ENCODE measurements around the gene LARP4B. TPM values are rescaled to one million over a fixed set of nuclear protein-coding genes. Genes with fewer than 3 reads are reported as not detected.

Gene LARP4B
- total and polyA plus RNA-seq, 2 donors (not counting 3 experiments of a cell fraction or from before 2014, with no cell fraction given), result 27.4 to 101 TPM

GRCh38 chr10:846126-846685 lies 85.3 kb downstream of the LARP4B start:
- dilution Hi-C loops (cut with MboI; ENCODE audit: extremely low pct_ligation_motif_present, low sequenced_read_pairs), result no loop called here
- no peak overlapping the region for H3K27ac ChIP-seq (ENCODE audit: insufficient read depth, low read depth, low read length)
- no peak for TF ChIP-seq MAX (IDR thresholded peaks at IDR 0.05; ENCODE audit: insufficient read depth, insufficient read length)
- no peak for TF ChIP-seq EZH2 (IDR thresholded peaks at IDR 0.05; ENCODE audit: borderline replicate concordance, low read depth, low read length, severe bottlenecking)
- no peak for TF ChIP-seq CTCF (IDR thresholded peaks at IDR 0.05; ENCODE audit: extremely low read depth in 1 of 2, insufficient read depth in 1 of 2, low read depth in 1 of 2, low read length in 2 of 2)

DNA sequence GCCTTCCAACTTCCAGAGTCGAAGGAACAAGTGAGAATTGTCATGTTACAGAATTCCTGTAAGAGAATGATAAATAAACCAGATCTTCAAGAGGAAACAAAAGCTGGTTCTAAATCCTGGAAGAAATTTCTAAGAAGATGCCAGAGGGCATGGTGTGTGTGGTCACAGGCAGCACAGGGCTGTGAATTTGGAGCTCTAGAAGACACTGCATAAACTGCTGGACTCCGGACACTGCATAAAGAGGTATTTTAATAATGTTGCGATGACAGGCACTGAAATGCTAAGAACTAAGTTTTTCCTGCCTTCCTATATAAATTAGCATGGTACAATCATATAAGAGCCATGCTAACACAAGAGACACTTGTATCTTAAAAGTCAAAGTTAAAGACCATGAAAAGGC lies 86.0 kb downstream of the LARP4B start:
- FAIRE-seq (no peak), DNase-seq (ENCODE audit: low read depth, low spot score) (no peak)
- peaks cover 2% of the 10 kb centered on the region for H4K20me1 ChIP-seq (replicated peaks; ENCODE audit: control insufficient read depth, extremely low read depth, insufficient read depth, low read length)
- no peak overlapping the region for H3K9ac ChIP-seq (replicated peaks; ENCODE audit: extremely low read depth, insufficient read depth, low read length)
- CTCF ChIA-PET, result interaction anchor here (1.1 kb wide), 1 partner anchor 35 kb away, joined by 3 read pairs; no protein-coding TSS in a partner anchor
- H3K4me3 ChIP-seq (replicated peaks in 1 of 3; ENCODE audit: insufficient read depth in 1 of 3, low read depth in 1 of 3, low read length in 3 of 3), result no peak overlapping the region
- H3K27ac ChIP-seq (ENCODE audit: insufficient read depth, low read depth, low read length), result no peak overlapping the region
- no peak for TF ChIP-seq POLR2A (IDR thresholded peaks at IDR 0.05; ENCODE audit: low read depth, low read length)
- TF ChIP-seq JUN (IDR thresholded peaks at IDR 0.05; ENCODE audit: borderline replicate concordance, insufficient read depth, insufficient read length, low read depth), result no peak
- TF ChIP-seq CTCF (IDR thresholded peaks at IDR 0.05; ENCODE audit: extremely low read depth in 1 of 2, insufficient read depth in 1 of 2, low read depth in 1 of 2, low read length in 2 of 2), result no peak
- no peak for TF ChIP-seq MYC (IDR thresholded peaks at IDR 0.05; ENCODE audit: low read depth, low read length)
- TF ChIP-seq MAX (IDR thresholded peaks at IDR 0.05; ENCODE audit: insufficient read depth, insufficient read length), result no peak
- POLR2A ChIA-PET, result no interaction called here
- H3K36me3 ChIP-seq (ENCODE audit: control insufficient read depth in 2 of 2, extremely low read depth in 1 of 2, insufficient read depth in 2 of 2, low read length in 2 of 2), result peaks cover 11 to 16% of the 10 kb centered on the region in 2 experiments
- dilution Hi-C loops (cut with MboI; ENCODE audit: extremely low pct_ligation_motif_present, low sequenced_read_pairs), result no loop called here
- H3K9me1 ChIP-seq (replicated peaks; ENCODE audit: control insufficient read depth, extremely low read depth, insufficient read depth, low read length), result no peaks in the 10 kb centered on the region
- H3K79me2 ChIP-seq (ENCODE audit: control insufficient read depth, insufficient read depth, low read length), result peaks cover 62% of the 10 kb centered on the region
- no TSS peak for BruUV-seq (replicated peaks)
- intact Hi-C loops (cut with micrococcal nuclease), result no loop called here
- no peaks in the 10 kb centered on the region for H3K27me3 ChIP-seq (ENCODE audit: control insufficient read depth in 2 of 2, insufficient read depth in 2 of 2, low read length in 2 of 2)
- no peak overlapping the region for H3K4me2 ChIP-seq (ENCODE audit: insufficient read depth, low read length)
- H2AFZ ChIP-seq (ENCODE audit: low read depth, low read length), result no peak overlapping the region
- peaks cover 1% of the 10 kb centered on the region for H3K9me3 ChIP-seq (replicated peaks; ENCODE audit: control insufficient read depth, insufficient read depth, low read length)
- peaks cover 10% of the 10 kb centered on the region for H3K4me1 ChIP-seq (ENCODE audit: control insufficient read depth, extremely low read depth, insufficient read depth, low read length)

More at GRCh38 chr10:846126-846685, 85.3 kb downstream of the LARP4B start:
- H3K4me3 ChIP-seq (replicated peaks in 1 of 3; ENCODE audit: insufficient read depth in 1 of 3, low read depth in 1 of 3, low read length in 3 of 3), result no peak overlapping the region
- no peaks in the 10 kb centered on the region for H3K27me3 ChIP-seq (ENCODE audit: control insufficient read depth in 2 of 2, insufficient read depth in 2 of 2, low read length in 2 of 2)
- FAIRE-seq (no peak), DNase-seq (ENCODE audit: low read depth, low spot score) (no peak)
- H3K79me2 ChIP-seq (ENCODE audit: control insufficient read depth, insufficient read depth, low read length), result peaks cover 63% of the 10 kb centered on the region
- peaks cover 9 to 16% of the 10 kb centered on the region in 2 experiments for H3K36me3 ChIP-seq (ENCODE audit: control insufficient read depth in 2 of 2, extremely low read depth in 1 of 2, insufficient read depth in 2 of 2, low read length in 2 of 2)
- H4K20me1 ChIP-seq (replicated peaks; ENCODE audit: control insufficient read depth, extremely low read depth, insufficient read depth, low read length), result peaks cover 2% of the 10 kb centered on the region
- no TSS peak for BruUV-seq (replicated peaks)
- no peak overlapping the region for H3K9ac ChIP-seq (replicated peaks; ENCODE audit: extremely low read depth, insufficient read depth, low read length)
- POLR2A ChIA-PET, result no interaction called here
- H2AFZ ChIP-seq (ENCODE audit: low read depth, low read length), result no peak overlapping the region
- peaks cover 1% of the 10 kb centered on the region for H3K9me3 ChIP-seq (replicated peaks; ENCODE audit: control insufficient read depth, insufficient read depth, low read length)
- intact Hi-C loops (cut with micrococcal nuclease), result no loop called here
- CTCF ChIA-PET, result interaction anchor here (1.1 kb wide), 1 partner anchor 36 kb away, joined by 3 read pairs; no protein-coding TSS in a partner anchor
- no peaks in the 10 kb centered on the region for H3K9me1 ChIP-seq (replicated peaks; ENCODE audit: control insufficient read depth, extremely low read depth, insufficient read depth, low read length)
- H3K4me2 ChIP-seq (ENCODE audit: insufficient read depth, low read length), result no peak overlapping the region
- H3K4me1 ChIP-seq (ENCODE audit: control insufficient read depth, extremely low read depth, insufficient read depth, low read length), result peaks cover 10% of the 10 kb centered on the region

Measured in endothelial cell of umbilical vein (primary cell).